GM19043 (cell line): ENCODE data around the gene PRSS38.

ENCODE experiments used
- ATAC-seq: cut with Tn5 transposase; IDR thresholded peaks from one replicate; pipeline ENCODE4 v1.9.1; 2021; ENCODE audit warnings: low read depth; ENCODE audit not compliant: unreplicated experiment

The PRSS38 gene

DNA sequence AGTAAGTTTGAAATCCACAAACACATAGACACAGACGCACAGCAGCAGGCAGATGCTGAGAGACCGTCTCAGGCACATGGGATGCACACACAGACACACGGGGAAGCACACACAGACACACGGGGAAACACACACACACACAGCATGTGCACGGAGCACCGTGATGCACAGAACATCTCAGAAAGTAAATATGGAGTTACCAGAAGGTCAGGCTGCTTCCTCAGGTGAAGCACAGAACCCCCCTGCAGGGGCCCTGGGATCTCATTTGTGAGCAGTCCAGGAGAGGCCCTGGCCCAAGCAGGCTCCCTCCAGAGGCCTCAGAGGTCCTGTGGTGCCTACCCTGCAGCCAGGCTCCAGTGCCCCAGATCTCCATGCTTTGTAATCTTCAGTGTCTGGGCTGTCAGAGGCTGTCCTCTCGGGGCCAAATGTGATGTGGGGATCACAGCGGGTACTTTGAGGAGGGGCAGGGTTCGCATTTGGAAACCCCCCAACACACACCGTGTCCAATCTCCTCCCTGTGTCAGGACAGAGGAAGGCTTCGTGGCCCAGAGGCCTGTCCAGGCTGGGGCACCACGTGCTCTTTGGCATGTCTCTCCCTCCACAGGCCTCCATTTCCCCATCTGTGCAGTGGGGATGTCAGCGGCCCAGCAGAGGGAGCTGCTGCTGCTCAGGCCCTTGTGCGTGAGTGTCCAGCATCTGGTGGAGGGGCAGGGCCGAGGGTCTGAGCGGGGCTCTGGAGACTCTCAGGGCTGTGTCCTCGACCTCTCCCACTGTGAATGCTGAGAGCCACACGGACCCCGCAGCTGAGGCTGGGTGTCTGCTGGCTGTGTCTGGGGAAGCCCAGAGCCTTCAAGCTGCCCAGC lies 23.0 kb upstream of the PRSS38 start:
- no peak for ATAC-seq

DNA sequence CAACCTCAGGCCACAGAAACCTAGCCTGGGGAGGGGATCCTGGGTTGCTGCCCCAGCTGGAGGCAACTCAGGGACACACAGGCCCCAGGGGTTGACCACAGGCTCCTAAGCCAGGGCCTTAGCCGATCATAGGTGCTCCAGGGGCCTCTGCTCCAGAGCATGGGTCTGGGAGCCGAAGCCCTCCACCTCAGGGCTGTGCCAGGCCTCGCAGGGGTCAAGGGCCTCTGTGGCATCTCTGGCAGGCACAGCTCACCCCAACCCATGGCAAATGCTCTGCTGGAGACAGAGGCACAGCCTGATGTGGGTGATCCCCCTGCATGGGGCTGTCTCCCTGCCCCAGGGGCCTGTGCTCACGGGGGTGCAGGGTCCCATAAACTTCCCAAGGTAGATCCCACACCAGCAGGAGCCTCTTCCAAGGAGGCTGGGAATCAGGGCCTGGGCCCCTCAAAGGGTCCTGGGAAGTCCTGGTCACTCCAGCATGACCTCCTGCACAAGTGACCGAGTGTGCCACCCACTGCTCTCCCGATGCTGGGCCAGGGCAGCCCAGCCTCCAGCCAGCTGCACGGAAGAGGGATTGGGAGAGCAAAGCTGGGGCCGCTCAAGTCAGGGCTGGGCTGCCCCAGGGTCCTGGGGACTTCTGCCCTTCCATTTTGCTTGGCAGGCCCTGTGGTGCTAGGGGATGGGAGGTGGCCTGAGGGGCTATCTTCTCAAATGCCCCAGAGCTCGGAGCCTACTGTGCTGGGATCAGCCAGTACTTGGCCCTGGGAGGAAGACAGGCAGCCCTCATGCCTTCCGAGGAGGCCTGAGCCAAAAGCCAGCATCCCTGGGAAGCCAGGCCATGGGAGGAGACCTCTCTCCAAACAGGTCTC lies 22.2 kb upstream of the PRSS38 start:
- no peak for ATAC-seq

DNA sequence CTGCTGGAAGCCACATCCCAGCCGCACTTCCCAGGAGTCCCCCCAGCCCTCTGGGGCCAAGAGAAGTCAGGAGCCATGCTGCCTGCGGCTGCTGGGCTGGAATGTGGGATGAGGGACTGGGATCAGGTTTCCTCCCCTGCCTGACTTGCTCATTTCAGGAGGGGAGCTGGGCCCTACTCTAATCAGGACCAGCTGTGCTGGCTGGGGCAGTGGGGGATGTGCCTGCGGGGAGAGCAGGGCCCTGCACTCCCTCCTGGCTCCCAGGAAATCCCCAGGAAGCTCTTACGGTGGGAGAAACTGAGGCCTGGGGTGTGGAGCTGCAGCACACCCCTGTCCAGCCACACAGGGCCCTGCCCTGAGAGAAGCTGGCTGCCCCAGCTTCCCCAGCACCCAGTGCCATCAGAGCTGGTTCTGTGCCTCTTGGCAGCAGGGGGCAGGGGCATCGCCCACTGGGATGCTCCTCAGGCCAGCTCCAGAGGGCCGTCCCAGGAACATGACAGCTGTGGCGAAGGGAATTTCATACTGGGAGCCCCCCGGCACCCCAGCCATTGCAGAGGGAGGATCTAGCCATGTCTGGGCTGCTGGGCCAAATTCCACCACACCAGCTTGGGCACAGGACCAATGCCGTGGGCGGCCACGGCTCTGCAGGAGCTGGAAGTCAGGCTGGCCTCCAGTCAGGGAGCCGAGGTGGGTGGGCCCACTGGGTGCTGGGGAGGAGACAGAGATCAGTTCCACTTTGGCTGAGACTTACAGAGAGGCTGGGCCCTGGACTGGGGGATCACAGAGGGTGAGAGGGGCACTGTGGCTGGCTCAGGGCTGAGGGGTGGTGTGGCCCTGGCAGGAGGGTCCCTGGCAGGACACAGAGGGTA lies 21.3 kb upstream of the PRSS38 start:
- no peak for ATAC-seq

DNA sequence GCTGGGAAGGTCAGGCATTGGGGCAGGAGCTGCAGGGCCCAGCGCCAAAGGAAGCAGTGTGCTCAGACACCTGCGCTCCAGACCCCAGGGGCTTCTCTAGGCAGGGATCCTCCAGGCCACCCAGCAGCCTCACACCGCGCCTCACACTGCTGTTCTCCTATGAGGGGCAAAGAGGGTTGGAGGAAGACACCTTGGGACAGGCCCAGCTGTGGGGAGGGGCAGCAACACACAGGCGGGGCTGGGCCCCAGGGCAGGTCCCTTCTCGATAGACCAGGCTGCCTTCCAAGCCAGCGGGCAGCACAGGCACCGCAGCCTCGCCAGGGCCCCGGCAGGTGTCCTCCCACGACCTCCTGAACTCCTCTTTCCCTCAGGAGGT lies 20.7 kb upstream of the PRSS38 start:
- ATAC-seq: no peak

DNA sequence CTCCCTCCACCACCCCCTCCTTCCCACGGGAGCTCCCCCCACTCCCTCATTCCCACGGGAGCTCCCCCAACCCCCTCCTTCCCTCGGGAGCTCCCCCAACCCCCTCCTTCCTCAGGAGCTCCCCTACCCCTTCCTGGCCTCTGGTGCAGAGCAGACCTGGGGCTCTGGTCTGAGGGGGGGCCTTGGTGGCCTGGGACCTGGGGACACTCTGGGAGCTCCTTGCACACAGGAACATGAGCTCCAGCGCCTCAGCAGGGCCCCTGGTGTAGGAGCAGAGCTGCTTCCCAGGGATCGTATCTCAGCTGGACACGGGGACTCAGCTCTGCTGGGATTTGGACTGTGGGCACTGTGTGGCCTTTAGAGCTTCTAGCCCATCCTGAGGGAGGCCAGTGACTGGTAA lies 19.7 kb upstream of the PRSS38 start:
- no peak for ATAC-seq

DNA sequence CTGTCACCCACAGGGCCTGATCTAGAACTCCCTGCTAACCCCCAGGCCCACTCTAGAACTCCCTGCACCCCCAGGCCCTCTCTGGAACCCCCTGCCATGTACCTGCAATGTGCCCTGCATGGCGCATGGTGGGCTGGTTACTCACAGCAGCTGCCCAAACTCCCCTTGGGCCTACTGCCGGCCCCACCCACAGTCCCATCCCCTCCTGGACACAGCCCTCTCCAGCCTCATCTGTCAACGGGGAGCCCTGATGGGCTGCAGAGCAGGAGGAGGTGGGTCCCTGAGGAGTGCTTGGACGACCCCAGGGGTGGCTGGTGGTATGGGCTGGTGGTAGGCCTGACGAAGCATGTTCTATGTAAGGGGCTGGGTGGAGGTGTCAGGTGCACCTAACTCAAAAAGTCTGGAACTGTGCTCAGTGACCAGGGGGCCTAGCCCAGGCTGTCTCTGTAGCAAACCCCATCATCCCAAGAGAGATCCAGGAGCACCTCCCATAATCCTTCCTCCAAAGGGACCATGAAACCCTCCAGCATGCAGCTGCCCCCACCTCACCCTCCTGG lies 19.0 kb upstream of the PRSS38 start:
- ATAC-seq: no peak

DNA sequence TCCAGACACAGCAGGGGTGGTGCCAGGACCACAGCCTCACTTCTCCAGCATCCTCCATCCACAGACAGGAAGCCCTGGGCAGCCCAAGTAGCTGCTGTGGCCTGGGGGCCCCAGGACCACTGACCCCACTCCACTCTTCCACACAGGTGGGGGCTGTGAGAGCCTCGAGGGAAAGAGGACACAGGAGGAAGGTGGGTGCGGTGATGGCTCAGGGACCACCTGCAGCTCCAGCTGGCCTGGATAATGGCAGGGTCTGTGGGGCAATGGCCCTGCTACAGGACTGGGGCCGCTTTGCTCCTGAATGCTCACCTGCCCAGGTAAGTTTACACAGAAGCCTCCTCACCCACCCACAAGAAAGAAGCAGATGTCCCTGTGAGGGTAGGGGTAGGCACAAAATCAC lies 18.3 kb upstream of the PRSS38 start:
- no peak for ATAC-seq

DNA sequence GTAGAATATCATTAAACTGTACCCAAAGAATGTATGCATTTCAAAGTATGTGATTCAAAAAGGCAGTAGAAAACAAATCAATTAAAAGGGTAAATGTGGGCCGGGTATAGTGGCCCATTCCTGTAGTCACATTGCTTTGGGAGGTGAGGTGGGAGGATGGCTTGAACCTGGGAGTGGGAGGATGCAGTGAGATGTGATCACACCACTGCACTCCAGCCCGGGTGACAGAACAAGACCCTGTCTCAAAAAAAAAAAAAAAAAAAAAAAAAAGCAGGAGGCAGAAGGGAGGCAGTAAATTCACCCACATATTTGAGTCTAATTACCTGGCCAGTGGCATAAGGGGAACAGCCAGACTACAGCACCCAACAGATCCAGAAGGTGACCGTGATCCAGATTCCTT lies 17.9 kb upstream of the PRSS38 start:
- no peak for ATAC-seq

DNA sequence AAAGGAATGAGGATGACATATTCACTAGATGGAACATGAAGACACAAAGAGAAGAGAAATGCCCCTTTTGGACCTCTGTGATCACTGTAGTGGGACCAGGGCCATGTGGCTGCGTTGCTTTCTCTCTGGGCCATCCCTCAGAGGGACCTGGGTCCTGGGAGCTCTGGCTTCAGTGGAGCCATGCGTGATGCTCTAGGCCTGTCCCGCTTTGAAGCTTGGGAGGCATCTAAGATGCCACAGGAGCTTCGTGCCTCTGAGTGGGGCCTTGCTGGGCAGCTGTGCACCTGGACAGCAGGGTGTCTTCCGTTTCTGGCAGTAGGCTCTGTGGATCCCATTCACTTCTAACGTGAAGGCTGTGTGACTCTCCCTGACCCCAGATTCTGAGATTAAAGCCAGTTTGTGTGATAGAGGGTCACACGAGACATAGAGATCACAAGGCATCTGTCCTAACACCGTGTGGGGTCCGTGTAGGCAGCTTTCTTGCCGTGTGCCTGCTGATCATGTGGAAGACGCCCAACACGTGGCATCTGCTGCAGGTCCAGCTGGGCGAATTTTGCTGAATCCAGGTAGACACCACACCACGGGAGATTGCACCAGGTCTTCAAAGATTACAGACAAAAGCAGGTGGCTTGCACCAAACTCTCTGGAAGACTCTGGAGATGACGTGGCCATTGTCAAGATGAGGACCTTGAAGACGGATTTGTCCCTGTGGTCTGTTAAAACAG lies 17.2 kb upstream of the PRSS38 start:
- no peak for ATAC-seq

DNA sequence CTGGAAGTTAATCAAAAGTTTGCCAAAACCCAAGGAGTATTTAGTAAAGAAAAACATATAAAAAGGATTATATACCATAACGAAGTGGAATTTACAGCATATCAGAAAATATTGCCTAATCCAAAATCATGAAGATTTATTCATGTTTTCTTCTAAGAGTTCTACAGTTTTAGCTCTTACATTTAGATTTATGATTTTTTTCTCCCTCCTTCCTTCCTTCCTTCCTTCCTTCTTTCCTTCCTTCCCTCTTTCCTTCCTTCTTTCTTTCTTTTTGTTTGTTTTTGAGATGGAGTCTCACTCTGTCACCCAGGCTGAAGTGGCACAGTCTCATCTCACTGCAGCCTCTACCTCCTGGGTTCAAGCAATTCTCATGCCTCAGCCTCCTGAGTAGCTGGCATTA lies 15.7 kb upstream of the PRSS38 start:
- ATAC-seq: no peak

DNA sequence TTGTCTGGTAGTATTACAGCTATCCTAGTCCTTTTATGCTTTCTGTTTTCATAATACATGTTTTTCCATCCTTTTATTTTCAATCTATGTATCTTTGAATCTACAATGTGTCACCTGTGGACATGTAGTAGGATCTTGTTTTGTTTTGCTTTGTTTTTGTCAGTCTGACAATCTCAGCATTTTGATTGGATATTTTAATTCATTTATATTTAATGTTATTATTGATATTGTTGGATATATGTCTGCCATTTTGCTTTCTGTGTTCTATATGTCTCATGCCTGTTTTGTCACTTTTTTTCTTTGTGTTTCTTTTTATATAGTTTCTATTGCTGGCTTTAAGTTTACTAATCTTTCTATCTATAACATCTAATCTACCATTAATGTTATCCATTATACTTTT lies 11.5 kb upstream of the PRSS38 start:
- no peak for ATAC-seq

DNA sequence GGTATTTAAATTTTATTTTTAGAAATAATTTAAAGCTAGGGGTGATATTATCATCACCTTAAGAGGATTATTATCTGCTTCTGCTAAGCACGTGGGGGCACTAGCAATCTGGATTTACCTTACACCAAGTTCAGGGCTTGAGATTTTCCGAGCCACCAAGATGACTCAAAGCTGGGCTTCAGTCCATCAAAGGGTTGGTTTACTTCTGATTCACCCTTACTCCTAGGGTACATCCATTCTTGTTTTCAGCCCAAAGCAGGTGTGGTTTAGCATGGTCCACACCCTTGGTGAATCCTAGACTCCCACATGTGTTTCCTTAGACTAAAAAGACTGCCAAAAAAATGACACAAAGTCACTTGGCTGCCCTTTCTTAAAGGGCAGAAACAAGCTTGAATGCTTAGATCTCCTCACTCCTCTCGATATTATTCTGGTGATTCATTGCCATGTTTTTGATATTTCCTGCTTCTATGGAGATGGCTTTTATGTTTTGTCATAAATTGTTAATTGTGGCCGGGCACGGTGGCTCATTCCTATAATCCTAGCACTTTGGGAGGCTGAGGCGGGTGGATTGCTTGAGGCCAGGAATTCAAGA lies 9.8 kb upstream of the PRSS38 start:
- no peak for ATAC-seq

DNA sequence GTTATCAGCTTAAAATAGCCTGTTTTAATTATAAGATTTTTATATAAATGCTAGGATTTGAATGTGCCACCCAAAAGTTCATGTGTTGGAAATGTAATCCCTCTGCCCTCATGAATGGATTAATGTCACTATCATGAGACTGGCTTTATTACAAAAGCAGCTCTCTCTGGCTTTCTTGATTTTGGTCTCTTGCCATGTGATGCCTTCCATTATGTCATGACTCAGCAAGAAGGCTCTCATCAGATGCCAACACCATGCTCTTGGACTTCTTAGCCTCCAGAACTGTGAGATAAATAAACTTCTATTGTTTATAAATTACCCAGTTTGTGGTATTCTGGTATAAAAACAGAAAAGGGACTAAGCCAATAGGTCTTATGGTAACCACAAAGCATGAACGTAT lies 6.9 kb upstream of the PRSS38 start:
- no peak for ATAC-seq

DNA sequence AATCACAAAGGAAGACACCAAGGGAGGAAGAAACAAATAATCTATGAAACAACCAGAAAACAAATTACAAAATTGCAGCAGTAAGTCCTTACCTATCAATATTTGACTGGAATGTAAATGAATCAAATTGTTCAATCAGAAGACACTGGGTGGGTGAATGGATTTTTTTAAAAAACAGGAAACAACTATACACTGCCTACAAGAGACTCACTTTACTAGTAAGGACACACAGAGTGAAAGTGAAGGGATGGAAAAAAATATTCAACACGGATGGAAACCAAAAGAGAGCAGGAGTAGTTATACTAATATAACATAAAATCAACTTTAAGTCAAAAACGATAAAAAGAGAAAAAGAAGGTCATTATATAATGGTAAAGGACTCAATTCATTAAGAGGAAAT lies 6.4 kb upstream of the PRSS38 start:
- no peak for ATAC-seq

DNA sequence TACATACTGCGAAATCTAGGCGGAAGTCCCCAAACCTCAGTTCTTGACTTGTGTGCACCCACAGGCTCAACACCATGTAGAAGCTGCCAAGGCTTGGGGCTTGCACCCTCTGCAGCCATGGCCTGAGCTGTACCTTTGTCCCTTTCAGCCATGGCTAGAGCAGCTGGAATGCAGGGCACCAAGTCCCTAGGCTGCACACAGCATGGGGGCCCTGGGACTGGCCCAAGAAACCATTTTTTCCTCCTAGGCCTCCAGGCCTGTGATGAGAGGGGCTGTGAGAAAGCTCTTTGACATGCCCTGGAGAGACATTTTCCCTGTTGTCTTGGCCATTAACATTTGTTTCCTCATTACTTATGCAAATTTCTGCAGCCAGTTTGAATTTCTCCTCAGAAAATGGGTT lies 1.5 kb upstream of the PRSS38 start:
- no peak for ATAC-seq

DNA sequence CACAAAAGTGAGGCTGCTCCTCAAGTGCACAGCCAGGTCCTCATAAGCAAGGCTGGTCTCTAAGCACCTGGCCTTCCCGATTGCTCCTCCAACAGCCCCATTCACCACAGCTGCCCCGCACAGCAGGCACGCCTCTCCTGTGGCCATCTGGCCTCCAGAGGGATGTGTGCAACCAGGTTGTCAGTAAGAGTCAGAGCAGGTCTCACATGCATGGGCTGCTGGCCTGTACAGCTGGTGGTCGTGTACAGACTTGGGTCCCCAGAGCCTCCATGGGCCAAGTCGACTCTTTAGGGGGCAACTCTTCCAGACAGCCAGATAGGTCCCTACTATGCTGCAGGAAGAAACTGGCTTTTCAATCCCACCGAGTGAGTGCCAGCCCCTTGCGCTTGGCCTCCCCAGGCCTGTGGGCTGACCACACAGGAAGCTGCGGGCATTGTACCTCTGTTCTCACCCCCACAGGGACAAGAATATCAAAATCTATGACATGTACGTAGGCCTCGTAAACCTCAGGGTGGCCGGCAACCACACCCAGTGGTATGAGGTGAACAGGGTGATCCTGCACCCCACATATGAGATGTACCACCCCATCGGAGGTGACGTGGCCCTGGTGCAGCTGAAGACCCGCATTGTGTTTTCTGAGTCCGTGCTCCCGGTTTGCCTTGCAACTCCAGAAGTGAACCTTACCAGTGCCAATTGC lies 1.4 kb downstream of the PRSS38 start:
- no peak for ATAC-seq

DNA sequence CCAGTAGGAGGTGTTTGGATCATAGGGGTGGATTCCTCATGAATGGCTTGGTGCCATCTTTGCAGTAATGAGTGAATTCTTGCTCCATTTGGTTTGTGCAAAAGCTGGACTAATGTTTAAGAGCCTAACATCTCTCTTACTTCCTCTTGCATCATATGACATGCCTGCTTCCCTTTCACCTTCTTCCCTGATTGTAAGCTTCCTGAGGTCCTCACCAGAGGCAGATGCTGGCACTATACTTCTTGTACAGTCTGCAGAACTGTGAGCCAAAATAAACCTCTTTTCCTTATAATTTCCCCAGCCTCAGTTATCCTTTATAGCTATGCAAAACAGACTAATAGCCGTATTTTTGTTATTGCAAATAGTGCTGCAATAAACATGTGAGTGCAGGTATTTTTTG lies 8.1 kb downstream of the PRSS38 start:
- no peak for ATAC-seq

DNA sequence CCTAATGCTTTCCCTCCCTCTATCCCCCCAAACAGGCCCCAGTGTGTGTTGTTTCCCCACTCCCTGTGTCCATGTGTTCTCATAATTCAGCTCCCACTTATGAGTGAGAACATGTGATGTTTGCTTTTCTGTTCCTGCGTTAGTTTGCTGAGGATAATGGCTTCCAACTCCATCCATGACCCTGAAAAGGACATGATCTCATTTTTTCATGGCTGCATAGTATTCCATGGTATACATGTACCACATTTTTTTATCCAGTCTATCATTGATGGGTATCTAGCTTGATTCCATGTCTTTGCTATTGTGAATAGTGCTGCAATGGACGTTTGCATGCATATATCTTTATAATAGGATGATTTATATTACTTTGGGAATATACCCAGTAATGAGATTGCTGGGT lies 8.7 kb downstream of the PRSS38 start:
- ATAC-seq: no peak

DNA sequence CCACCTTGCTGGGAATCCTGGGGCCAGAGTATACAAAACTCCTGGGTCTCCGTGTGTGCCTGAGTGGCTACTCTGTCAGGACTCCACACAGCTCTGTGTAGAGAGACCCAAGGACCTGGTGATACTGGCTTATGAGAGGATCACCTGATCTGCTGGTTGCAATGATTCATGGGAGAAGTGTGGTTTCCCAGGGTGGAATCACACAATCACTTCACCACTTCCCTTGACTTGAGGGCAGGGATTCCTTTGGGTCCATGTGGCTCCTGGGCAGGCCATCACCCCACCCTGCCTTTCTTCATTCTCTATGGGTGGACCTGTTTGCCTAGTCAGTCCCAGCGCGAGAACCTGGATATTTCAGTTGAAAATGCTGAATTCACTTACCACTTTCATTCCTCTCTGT lies 13.3 kb downstream of the PRSS38 start:
- ATAC-seq: no peak
